LNCaP clone FGC (cell line): ENCODE data around the gene BST2.
A peak's percentile ranks its signal among the peaks of the same experiment; 100 is the strongest.

Source experiments
- DNase-seq: peaks from one replicate; pipeline ENCODE4 v3.0.0-alpha.2; 2011; ENCODE audit warnings: low read depth
- H3K4me3 ChIP-seq: 2 replicates; pipeline ENCODE4 v1.5.1; 2011; ENCODE audit warnings: mild to moderate bottlenecking, low read depth, low read length, control low read depth
- TF ChIP-seq, protein P1 (sequence below): IDR thresholded peaks from 2 replicates; pipeline ENCODE4 v1.5.1; 2012; ENCODE audit warnings: mild to moderate bottlenecking; ENCODE audit not compliant: control insufficient read depth, insufficient read depth; ENCODE audit errors: extremely low read depth

Gene BST2

DNA sequence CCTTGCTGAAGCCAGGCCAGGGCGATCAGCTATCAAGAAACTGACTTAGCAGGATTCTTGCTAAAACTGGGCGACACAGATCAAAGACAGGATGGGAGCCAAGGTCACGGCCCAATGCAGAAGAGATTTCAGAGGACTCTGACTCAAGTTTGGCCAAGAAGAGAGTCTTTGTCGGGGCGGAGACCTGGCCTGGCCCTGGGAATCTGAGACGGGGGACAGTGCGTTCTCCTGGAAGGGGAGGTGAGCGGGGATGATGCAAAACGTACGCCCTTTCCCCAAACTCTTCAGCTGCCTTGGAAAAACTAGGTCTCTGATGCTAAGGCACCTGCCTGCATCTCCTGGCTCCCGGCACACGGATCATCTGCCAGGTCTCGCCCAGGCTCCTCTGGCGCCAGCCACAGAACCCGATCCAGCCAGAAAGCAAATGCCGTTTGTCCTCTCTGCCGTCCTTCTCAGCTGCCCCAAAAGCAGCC lies 24.2 kb upstream of the BST2 start:
- no peak for DNase-seq
- H3K4me3 ChIP-seq: no peak overlapping the region
- TF ChIP-seq, protein P1, sequence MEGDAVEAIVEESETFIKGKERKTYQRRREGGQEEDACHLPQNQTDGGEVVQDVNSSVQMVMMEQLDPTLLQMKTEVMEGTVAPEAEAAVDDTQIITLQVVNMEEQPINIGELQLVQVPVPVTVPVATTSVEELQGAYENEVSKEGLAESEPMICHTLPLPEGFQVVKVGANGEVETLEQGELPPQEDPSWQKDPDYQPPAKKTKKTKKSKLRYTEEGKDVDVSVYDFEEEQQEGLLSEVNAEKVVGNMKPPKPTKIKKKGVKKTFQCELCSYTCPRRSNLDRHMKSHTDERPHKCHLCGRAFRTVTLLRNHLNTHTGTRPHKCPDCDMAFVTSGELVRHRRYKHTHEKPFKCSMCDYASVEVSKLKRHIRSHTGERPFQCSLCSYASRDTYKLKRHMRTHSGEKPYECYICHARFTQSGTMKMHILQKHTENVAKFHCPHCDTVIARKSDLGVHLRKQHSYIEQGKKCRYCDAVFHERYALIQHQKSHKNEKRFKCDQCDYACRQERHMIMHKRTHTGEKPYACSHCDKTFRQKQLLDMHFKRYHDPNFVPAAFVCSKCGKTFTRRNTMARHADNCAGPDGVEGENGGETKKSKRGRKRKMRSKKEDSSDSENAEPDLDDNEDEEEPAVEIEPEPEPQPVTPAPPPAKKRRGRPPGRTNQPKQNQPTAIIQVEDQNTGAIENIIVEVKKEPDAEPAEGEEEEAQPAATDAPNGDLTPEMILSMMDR: no peak

DNA sequence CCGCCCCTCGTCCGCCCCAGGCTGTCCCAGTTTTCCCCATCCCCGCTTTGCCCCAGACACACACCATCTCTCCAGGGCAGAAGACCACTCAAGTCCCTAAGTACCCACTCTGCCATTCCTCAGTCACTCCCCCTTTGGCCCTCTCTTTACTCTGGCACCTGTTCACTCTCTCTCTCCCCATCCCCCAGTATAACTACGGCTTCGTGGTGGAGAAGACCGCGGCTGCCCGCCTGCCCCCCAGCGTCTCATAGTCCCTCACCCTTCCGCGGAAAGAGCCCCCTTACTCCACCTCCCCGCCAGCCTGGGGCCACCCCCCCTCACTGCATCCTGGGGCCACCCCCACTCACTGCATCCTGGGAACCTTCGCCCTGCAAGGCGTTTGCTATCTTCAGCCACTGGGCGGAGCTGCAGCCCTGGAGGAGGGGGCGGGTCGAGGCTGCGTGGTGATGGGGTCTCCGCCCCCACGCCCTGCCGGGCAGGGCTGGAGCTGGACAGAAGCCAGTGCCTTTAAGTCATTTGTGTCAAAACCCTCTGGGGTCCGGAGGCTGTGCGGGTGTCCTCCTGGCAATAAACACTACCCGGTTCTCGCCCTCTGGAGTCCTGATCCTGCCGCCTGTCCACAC lies 19.4 kb upstream of the BST2 start:
- TF ChIP-seq, protein P1: 0 out of 2 replicates have a peak, but pooled peaks have one; percentile 19
- H3K4me3 ChIP-seq: no peak overlapping the region

DNA sequence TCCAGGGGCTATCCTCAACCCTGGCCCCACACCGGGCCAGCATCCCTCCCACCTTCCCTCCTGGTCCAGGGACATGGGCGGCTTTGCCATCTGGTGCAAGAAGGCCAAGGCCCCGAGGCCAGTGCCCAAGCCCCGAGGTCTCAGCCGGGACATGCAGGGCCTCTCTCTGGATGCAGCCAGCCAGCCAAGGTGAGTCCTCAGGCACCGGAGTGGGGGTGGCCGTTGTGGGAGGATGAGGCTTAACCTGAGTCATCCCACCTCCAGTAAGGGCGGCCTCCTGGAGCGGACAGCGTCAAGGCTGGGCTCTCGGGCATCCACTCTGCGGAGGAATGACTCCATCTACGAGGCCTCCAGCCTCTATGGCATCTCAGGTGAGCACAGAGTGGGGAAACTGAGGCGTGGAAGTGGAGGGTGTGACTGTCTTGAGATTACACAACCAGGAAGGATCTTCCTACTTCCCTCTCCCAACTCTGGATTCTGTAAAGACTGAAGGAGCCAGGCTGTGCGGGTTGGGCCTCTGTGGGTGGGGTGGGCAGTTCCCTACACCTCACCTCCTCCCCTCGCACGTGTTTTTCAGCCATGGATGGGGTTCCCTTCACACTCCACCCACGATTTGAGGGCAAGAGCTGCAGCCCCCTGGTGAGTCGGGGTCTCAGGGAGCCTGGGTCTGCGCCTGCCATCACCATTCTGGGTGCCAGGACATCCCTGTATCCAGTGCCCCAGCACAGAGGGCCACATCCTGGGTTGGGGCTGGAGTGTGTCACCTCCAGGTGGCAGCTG lies 18.2 kb upstream of the BST2 start:
- TF ChIP-seq, protein P1: no peak
- no peak for DNase-seq
- H3K4me3 ChIP-seq: no peak overlapping the region

More for the DNA sequence above, 19.4 kb upstream of the BST2 start:
- DNase-seq: no peak

DNA sequence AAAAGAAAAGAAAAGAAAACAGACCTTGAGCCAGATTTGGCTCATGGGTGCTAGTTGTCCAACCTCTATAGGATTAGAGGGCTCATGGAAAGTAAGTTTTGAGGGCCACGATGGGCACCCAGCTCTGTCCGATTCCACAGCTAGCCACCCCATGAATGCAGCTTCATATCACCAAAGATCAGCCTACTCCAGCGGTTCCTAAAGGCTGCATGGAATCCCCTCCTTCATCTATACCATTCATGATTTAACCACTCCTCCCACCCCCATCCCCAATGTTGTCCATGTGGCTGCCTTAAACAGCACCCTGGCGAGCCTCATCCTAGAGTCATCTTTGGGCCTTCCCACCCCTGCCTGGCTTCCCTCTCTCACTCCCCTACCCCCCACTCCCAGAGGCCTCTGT lies 16.5 kb upstream of the BST2 start:
- no peak overlapping the region for H3K4me3 ChIP-seq
- no peak for DNase-seq
- TF ChIP-seq, protein P1: no peak

DNA sequence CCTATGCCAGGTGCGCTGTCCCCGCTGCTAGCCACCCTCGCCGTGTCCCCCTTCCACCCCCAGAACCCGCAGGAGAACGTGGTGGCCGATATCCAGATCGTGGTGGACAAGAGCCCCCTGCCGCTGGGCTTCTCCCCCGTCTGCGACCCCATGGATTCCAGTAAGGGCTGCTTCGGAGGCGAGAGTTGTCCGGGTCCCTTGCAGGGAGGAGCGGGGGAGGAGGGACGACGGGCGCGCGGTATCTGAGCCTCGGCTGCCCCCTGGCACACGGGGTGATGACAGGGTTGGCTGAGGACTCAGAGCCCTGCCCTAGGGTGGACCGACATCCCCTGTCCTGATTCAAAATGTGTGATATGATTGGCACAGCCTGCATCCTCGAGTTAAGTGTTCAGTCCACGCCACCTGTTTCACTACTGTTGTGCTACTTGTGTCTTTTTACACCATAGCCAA lies 15.1 kb upstream of the BST2 start:
- TF ChIP-seq, protein P1: peak; percentile 3; the same call in 1 of the 2 replicates
- H3K4me3 ChIP-seq: peak overlapping the region; percentile 81
- DNase-seq: no peak

DNA sequence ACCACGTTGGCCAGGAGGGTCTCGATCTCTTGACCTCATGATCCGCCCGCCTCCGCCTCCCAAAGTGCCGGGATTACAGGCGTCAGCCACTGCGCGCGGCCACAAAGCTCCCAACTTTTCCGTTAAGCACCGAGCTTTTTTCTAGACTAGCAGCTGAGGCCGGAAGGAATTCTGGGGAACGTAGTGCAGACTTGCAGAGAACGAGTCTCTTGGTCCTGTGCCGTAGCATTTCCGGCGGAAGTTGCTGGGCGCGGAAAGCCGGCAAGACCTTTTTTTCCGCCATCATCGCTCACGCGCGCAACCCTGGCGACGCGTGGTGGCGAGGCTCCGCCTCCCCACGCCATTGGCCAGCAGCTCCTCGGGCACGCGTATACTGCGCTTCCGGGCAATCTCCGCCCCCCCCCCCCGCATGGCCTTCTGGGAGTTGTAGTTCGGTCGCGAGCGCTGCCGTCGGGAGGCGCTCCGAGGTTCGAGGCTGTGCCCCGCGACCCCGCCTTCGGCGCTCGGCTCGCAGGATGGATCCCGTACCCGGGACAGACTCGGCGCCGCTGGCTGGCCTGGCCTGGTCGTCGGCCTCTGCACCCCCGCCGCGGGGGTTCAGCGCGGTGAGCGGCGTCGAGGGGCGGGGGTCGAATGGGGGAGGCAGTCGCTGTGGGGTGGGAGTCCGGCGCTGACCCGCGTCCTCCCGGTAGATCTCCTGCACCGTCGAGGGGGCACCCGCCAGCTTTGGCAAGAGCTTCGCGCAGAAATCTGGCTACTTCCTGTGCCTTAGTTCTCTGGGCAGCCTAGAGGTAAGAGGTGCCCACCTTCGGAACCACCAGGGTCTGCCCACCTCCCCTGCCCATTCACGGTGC lies 14.4 kb upstream of the BST2 start, which contains the start of gene MVB12A:
MVB12A (plus strand) TSS at position 427 of the 854 bp plus-strand sequence; CDS start at position 516, 89 bp downstream.
- DNase-seq: peak; percentile 98
- TF ChIP-seq, protein P1: no peak
- peak within 1 kb of the TSS; percentile 81 for H3K4me3 ChIP-seq
